K562 (cell line): ENCODE data around the gene PMVK. TPM values are rescaled to one million over a fixed set of nuclear protein-coding genes. Genes with fewer than 3 reads are reported as not detected.

Experiments used
- CEBPB ChIP-seq: fragments of 450-650 bp; IDR thresholded peaks from 2 replicates; pipeline ENCODE4 v1.6.1; 2016; ENCODE audit warnings: missing genetic modification characterization, missing compliant biosample characterization
- ELF4 ChIP-seq: fragments of 450-650 bp; formaldehyde crosslinking; IDR thresholded peaks from 2 replicates; pipeline ENCODE4 v1.4.0; 2022; ENCODE audit warnings: missing genetic modification characterization
- FOSL1 ChIP-seq: fragments of 200-800 bp; sonication (Bioruptor generic); conservative IDR thresholded peaks from 2 replicates; pipeline ENCODE4 v1.6.1; 2016; ENCODE audit warnings: missing genetic modification characterization, missing compliant biosample characterization
- KLF10 ChIP-seq: fragments of 250-450 bp; sonication (Bioruptor Pico); IDR thresholded peaks from 2 replicates; pipeline ENCODE4 v1.6.1; 2021; ENCODE audit warnings: matching md5 sums
- RB1 ChIP-seq: fragments of 450-650 bp; IDR thresholded peaks from 2 replicates; pipeline ENCODE4 v1.6.1; 2017; ENCODE audit warnings: low read depth, mild to moderate bottlenecking
- STAT5A ChIP-seq: IDR thresholded peaks from 2 replicates; pipeline ENCODE4 v1.6.1; 2012; ENCODE audit warnings: low read length, inconsistent platforms, borderline replicate concordance
- TCFL5 ChIP-seq: fragments of 250-450 bp; sonication (Bioruptor Pico); conservative IDR thresholded peaks from 2 replicates; pipeline ENCODE4 v1.6.1; 2021; ENCODE audit warnings: mild to moderate bottlenecking, moderate library complexity, matching md5 sums
- ZBED1 ChIP-seq: IDR thresholded peaks from 2 replicates; pipeline ENCODE4 v1.6.1; 2014
- ZFP36 ChIP-seq: fragments of 150-350 bp; IDR thresholded peaks from 2 replicates; pipeline ENCODE4 v1.6.1; 2018; ENCODE audit warnings: low read length, low read depth; ENCODE audit not compliant: partially characterized antibody
- ZNF140 ChIP-seq: fragments of 250-450 bp; sonication (Bioruptor Pico); IDR thresholded peaks from 2 replicates; pipeline ENCODE4 v1.8.0; 2021; ENCODE audit warnings: moderate library complexity, mild to moderate bottlenecking, inconsistent platforms
- ZNF143 ChIP-seq: sonication (generic); formaldehyde crosslinking; IDR thresholded peaks from 2 replicates; pipeline ENCODE4 v1.9.0; 2022; ENCODE audit warnings: mild to moderate bottlenecking, missing genetic modification reagents
- ZNF197 ChIP-seq: fragments of 200-800 bp; sonication (Bioruptor generic); IDR thresholded peaks from 2 replicates; pipeline ENCODE4 v1.6.1; 2016; ENCODE audit warnings: low read depth, missing genetic modification characterization, missing compliant biosample characterization
- polyA plus RNA-seq, 8 experiments: library from polyadenylated mRNA; depleted of rRNA in 4 of 8; stranded (reverse) in 5 of 8; unstranded in 3 of 8; fragments of >200 nt; fragmentation: Nextera tagmentation in 2 of 8; fragmentation: Illumina TruSeq in 1 of 8; extraction: Ambion mirVana in 2 of 8; extraction: Trizol in 1 of 8; gene quantifications; 2 replicates each; pipeline versions ENCODE4 v1.2.1 to v1.2.3, GENCODE V29; 2011 to 2014; ENCODE audit warnings: inconsistent platforms in 1 of 8, missing spikeins in 1 of 8
- total RNA-seq, 7 experiments: library from RNA; depleted of rRNA in 6 of 7; stranded (reverse); fragments of >200 nt in 6 of 7; fragmentation: Illumina TruSeq in 2 of 7; extraction: Trizol in 2 of 7; gene quantifications; 2 replicates each; pipeline versions ENCODE4 v1.2.1 to v1.2.3, GENCODE V29; 2011 to 2021; ENCODE audit warnings: low replicate concordance in 1 of 7
- TF ChIP-seq, protein P1 (sequence below): fragments of 450-650 bp; IDR thresholded peaks from 2 replicates; pipeline ENCODE4 v1.6.1; 2016; ENCODE audit warnings: mild to moderate bottlenecking
- TF ChIP-seq, protein P2 (sequence below): fragments of 250-450 bp; sonication (Bioruptor Pico); IDR thresholded peaks from 2 replicates; pipeline ENCODE4 v1.8.0; 2021; ENCODE audit warnings: borderline replicate concordance, mild to moderate bottlenecking, moderate library complexity; ENCODE audit not compliant: poor library complexity, severe bottlenecking
- TF ChIP-seq, protein P3 (sequence below): sonication (generic); formaldehyde crosslinking; IDR thresholded peaks from 2 replicates; pipeline ENCODE4 v1.8.0; 2022; ENCODE audit warnings: missing genetic modification reagents, mild to moderate bottlenecking, moderate library complexity, borderline replicate concordance
- TF ChIP-seq, protein P4 (sequence below): fragments of 450-650 bp; formaldehyde crosslinking; IDR thresholded peaks from 2 replicates; pipeline ENCODE4 v1.4.0; 2022; ENCODE audit warnings: missing genetic modification characterization
- TF ChIP-seq, protein P5 (sequence below): fragments of 450-650 bp; IDR thresholded peaks from 2 replicates; pipeline ENCODE4 v1.6.1; 2016; ENCODE audit warnings: low read depth, mild to moderate bottlenecking, moderate library complexity
- TF ChIP-seq, protein P6 (sequence below): fragments of 450-650 bp; IDR thresholded peaks from 2 replicates; pipeline ENCODE4 v1.6.1; 2016; ENCODE audit warnings: borderline replicate concordance
- TF ChIP-seq, protein P7 (sequence below), 2 experiments: fragments of 450-650 bp in 1 of 2; sonication (generic) in 1 of 2; formaldehyde crosslinking; conservative IDR thresholded peaks; 2 replicates each; pipeline versions ENCODE4 v1.4.0 to v1.8.1; 2020 to 2022; ENCODE audit warnings: mild to moderate bottlenecking in 1 of 2, missing genetic modification reagents in 1 of 2

Gene PMVK
- total and polyA plus RNA-seq, 9 of the 15 experiments (the other 6 are each of a cell fraction or from before 2014, with no cell fraction given), result 1.1 to 15.3 (median 6.3) TPM

DNA sequence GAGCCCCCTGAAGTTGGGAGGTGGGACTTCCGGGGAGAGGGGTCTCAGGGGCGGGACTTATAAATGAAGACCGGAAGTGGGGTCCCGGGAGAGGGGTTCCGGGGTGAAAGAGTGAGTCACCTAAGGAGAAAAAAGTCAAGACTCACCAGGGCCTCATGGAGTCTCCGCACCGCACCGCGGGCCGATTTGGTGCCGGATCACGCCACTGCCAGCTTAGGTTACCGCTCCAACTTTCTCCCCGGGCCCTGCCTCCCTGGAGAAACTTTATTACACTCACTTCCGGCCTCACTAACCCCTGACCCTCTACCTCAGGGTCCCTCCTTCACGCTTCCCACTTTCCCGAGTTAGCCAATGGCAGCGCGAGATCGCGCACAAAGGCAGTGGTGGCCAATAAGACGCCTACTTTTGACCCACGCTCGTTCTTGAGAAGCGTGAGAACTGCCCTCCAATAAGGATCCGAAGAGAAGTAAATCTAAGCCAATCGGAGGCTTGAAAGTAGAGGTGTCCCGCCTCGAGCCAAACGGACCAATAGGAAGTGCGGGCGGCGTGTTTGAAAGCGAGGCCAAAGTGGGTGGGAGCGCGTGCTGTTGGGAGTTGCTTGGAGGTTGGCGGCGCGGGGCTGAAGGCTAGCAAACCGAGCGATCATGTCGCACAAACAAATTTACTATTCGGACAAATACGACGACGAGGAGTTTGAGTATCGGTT is 37.7 kb upstream of the PMVK start, which contains the start of gene CKS1B (continued):
- TF ChIP-seq, protein P1, sequence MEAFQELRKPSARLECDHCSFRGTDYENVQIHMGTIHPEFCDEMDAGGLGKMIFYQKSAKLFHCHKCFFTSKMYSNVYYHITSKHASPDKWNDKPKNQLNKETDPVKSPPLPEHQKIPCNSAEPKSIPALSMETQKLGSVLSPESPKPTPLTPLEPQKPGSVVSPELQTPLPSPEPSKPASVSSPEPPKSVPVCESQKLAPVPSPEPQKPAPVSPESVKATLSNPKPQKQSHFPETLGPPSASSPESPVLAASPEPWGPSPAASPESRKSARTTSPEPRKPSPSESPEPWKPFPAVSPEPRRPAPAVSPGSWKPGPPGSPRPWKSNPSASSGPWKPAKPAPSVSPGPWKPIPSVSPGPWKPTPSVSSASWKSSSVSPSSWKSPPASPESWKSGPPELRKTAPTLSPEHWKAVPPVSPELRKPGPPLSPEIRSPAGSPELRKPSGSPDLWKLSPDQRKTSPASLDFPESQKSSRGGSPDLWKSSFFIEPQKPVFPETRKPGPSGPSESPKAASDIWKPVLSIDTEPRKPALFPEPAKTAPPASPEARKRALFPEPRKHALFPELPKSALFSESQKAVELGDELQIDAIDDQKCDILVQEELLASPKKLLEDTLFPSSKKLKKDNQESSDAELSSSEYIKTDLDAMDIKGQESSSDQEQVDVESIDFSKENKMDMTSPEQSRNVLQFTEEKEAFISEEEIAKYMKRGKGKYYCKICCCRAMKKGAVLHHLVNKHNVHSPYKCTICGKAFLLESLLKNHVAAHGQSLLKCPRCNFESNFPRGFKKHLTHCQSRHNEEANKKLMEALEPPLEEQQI, result no peak
- TF ChIP-seq ZBED1, result no peak
- TF ChIP-seq STAT5A, result no peak
- TF ChIP-seq, protein P2, sequence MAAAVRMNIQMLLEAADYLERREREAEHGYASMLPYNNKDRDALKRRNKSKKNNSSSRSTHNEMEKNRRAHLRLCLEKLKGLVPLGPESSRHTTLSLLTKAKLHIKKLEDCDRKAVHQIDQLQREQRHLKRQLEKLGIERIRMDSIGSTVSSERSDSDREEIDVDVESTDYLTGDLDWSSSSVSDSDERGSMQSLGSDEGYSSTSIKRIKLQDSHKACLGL (CRISPR knock-in tag), result peak; percentile 96
- TF ChIP-seq, protein P3, sequence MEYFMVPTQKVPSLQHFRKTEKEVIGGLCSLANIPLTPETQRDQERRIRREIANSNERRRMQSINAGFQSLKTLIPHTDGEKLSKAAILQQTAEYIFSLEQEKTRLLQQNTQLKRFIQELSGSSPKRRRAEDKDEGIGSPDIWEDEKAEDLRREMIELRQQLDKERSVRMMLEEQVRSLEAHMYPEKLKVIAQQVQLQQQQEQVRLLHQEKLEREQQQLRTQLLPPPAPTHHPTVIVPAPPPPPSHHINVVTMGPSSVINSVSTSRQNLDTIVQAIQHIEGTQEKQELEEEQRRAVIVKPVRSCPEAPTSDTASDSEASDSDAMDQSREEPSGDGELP, result peak; percentile 82; the same call in 1 of the 2 replicates
- no peak for TF ChIP-seq RB1
- TF ChIP-seq, protein P4, sequence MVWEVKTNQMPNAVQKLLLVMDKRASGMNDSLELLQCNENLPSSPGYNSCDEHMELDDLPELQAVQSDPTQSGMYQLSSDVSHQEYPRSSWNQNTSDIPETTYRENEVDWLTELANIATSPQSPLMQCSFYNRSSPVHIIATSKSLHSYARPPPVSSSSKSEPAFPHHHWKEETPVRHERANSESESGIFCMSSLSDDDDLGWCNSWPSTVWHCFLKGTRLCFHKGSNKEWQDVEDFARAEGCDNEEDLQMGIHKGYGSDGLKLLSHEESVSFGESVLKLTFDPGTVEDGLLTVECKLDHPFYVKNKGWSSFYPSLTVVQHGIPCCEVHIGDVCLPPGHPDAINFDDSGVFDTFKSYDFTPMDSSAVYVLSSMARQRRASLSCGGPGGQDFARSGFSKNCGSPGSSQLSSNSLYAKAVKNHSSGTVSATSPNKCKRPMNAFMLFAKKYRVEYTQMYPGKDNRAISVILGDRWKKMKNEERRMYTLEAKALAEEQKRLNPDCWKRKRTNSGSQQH (CRISPR knock-in tag), result peak; percentile 88
- TF ChIP-seq KLF10 (CRISPR knock-in tag), result no peak
- TF ChIP-seq, protein P5, sequence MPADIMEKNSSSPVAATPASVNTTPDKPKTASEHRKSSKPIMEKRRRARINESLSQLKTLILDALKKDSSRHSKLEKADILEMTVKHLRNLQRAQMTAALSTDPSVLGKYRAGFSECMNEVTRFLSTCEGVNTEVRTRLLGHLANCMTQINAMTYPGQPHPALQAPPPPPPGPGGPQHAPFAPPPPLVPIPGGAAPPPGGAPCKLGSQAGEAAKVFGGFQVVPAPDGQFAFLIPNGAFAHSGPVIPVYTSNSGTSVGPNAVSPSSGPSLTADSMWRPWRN, result peak; percentile 4
- TF ChIP-seq ZNF197 (CRISPR knock-in tag), result no peak
- TF ChIP-seq CEBPB (tag), result no peak
- TF ChIP-seq, protein P6, sequence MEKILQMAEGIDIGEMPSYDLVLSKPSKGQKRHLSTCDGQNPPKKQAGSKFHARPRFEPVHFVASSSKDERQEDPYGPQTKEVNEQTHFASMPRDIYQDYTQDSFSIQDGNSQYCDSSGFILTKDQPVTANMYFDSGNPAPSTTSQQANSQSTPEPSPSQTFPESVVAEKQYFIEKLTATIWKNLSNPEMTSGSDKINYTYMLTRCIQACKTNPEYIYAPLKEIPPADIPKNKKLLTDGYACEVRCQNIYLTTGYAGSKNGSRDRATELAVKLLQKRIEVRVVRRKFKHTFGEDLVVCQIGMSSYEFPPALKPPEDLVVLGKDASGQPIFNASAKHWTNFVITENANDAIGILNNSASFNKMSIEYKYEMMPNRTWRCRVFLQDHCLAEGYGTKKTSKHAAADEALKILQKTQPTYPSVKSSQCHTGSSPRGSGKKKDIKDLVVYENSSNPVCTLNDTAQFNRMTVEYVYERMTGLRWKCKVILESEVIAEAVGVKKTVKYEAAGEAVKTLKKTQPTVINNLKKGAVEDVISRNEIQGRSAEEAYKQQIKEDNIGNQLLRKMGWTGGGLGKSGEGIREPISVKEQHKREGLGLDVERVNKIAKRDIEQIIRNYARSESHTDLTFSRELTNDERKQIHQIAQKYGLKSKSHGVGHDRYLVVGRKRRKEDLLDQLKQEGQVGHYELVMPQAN, result peak; percentile 99
- TF ChIP-seq TCFL5, result 0 out of 2 replicates have a peak, but pooled peaks have one; percentile 25
- TF ChIP-seq FOSL1 (tag), result peak; percentile 92
- 0 out of 2 replicates have a peak, but pooled peaks have one; percentile 34 for TF ChIP-seq ELF4
- TF ChIP-seq, protein P7, sequence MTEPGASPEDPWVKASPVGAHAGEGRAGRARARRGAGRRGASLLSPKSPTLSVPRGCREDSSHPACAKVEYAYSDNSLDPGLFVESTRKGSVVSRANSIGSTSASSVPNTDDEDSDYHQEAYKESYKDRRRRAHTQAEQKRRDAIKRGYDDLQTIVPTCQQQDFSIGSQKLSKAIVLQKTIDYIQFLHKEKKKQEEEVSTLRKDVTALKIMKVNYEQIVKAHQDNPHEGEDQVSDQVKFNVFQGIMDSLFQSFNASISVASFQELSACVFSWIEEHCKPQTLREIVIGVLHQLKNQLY (CRISPR knock-in tag; conservative IDR thresholded peaks at IDR 0.05), result no peak; a peak in 1 of 4 replicates
- no peak for TF ChIP-seq ZFP36
- TF ChIP-seq ZNF143 (CRISPR knock-in tag), result no peak
- no peak for TF ChIP-seq ZNF140 (CRISPR knock-in tag)
